GM23338 (cell line): ENCODE data around the gene CTU2. TPM values are rescaled to one million over a fixed set of nuclear protein-coding genes. Genes with fewer than 3 reads are reported as not detected.

ENCODE experiments used
- ATAC-seq: fragments of 200-7000 bp; cut with Tn5 transposase; 3 replicates; pipeline ENCODE4 v1.9.1; 2020
- DNase-seq: peaks from one replicate; pipeline ENCODE4 v3.0.0-alpha.2; 2015; ENCODE audit warnings: low spot score
- H2AFZ ChIP-seq: fragments of 200-600 bp; sonication (generic); 2 replicates; pipeline ENCODE4 v1.8.0; 2016; ENCODE audit warnings: antibody characterized with exemption, mild to moderate bottlenecking, moderate library complexity
- H3F3A ChIP-seq: fragments of 200-600 bp; sonication (generic); replicated peaks from 2 replicates; pipeline ENCODE4 v1.8.0; 2017; ENCODE audit warnings: antibody characterized with exemption, mixed run types, low read depth
- H3K27ac ChIP-seq: fragments of 200-600 bp; sonication (generic); 2 replicates; pipeline ENCODE4 v1.6.1; 2016; ENCODE audit warnings: low read depth
- H3K27me3 ChIP-seq: fragments of 200-600 bp; sonication (generic); 2 replicates; pipeline ENCODE4 v1.8.0; 2016; ENCODE audit warnings: mild to moderate bottlenecking, mixed run types, moderate library complexity; ENCODE audit not compliant: insufficient read depth
- H3K36me3 ChIP-seq: fragments of 200-600 bp; sonication (generic); 2 replicates; pipeline ENCODE4 v1.8.0; 2016; ENCODE audit warnings: mild to moderate bottlenecking; ENCODE audit not compliant: insufficient read depth
- H3K4me1 ChIP-seq: fragments of 200-600 bp; sonication (generic); 2 replicates; pipeline ENCODE4 v1.8.0; 2016; ENCODE audit warnings: mild to moderate bottlenecking, moderate library complexity; ENCODE audit not compliant: insufficient read depth
- H3K4me2 ChIP-seq: fragments of 200-600 bp; sonication (generic); 2 replicates; pipeline ENCODE4 v1.7.1; 2017; ENCODE audit warnings: mixed run types
- H3K4me3 ChIP-seq: fragments of 200-600 bp; sonication (generic); 2 replicates; pipeline ENCODE4 v1.6.1; 2016; ENCODE audit warnings: mixed run types
- H3K79me2 ChIP-seq: fragments of 200-600 bp; sonication (generic); replicated peaks from 2 replicates; pipeline ENCODE4 v1.8.0; 2017; ENCODE audit warnings: mild to moderate bottlenecking; ENCODE audit not compliant: insufficient read depth
- H3K9me2 ChIP-seq: fragments of 200-600 bp; sonication (generic); 2 replicates; pipeline ENCODE4 v1.8.0; 2017; ENCODE audit not compliant: insufficient read depth
- H4K20me1 ChIP-seq: fragments of 200-600 bp; sonication (generic); replicated peaks from 2 replicates; pipeline ENCODE4 v1.8.0; 2017; ENCODE audit warnings: mild to moderate bottlenecking; ENCODE audit not compliant: insufficient read depth
- H3K27ac Mint-ChIP-seq: 2 replicates; pipeline ENCODE4 v1.8.0; 2020; ENCODE audit warnings: inconsistent platforms, mild to moderate bottlenecking, moderate library complexity, mixed read lengths
- H3K27me3 Mint-ChIP-seq: 3 replicates; pipeline ENCODE4 v1.8.0; 2022; ENCODE audit warnings: low read depth, mild to moderate bottlenecking, moderate library complexity, mixed read lengths, inconsistent platforms; ENCODE audit not compliant: insufficient read depth, poor library complexity
- H3K36me3 Mint-ChIP-seq: 3 replicates; pipeline ENCODE4 v1.8.0; 2021; ENCODE audit warnings: low read depth, mild to moderate bottlenecking, inconsistent platforms, moderate library complexity, mixed read lengths
- H3K4me1 Mint-ChIP-seq: 3 replicates; pipeline ENCODE4 v1.8.0; 2020; ENCODE audit warnings: mild to moderate bottlenecking, inconsistent platforms, mixed read lengths
- H3K4me3 Mint-ChIP-seq: 3 replicates; pipeline ENCODE4 v1.8.0; 2021; ENCODE audit warnings: moderate library complexity, mild to moderate bottlenecking, inconsistent platforms, mixed read lengths
- H3K9me3 Mint-ChIP-seq: 3 replicates; pipeline ENCODE4 v1.8.0; 2020; ENCODE audit warnings: moderate library complexity, mild to moderate bottlenecking, inconsistent platforms, mixed read lengths
- CREB1 ChIP-seq: fragments of 250-450 bp; sonication (Bioruptor Pico); IDR thresholded peaks from 2 replicates; pipeline ENCODE4 v1.5.0; 2020; ENCODE audit warnings: low read depth, mild to moderate bottlenecking, moderate library complexity
- EZH2 ChIP-seq: fragments of 200-600 bp; sonication (generic); IDR thresholded peaks from one replicate; pipeline ENCODE4 v1.8.0; 2017; ENCODE audit warnings: antibody characterized with exemption, mild to moderate bottlenecking, low read depth; ENCODE audit not compliant: unreplicated experiment
- EZH2phosphoT487 ChIP-seq: fragments of 200-600 bp; sonication (generic); IDR thresholded peaks from one replicate; pipeline ENCODE4 v1.8.1; 2018; ENCODE audit warnings: antibody characterized with exemption; ENCODE audit not compliant: unreplicated experiment
- JUNB ChIP-seq: IDR thresholded peaks from one replicate; pipeline ENCODE4 v1.6.1; 2016; ENCODE audit warnings: antibody characterized with exemption; ENCODE audit not compliant: unreplicated experiment
- NANOG ChIP-seq: IDR thresholded peaks from 2 replicates; pipeline ENCODE4 v1.6.1; 2016; ENCODE audit warnings: antibody characterized with exemption, borderline replicate concordance
- POLR2AphosphoS5 ChIP-seq: IDR thresholded peaks from 2 replicates; pipeline ENCODE4 v1.6.1; 2016; ENCODE audit warnings: antibody characterized with exemption, low read depth
- STAT1 ChIP-seq: IDR thresholded peaks from one replicate; pipeline ENCODE4 v1.6.1; 2016; ENCODE audit warnings: antibody characterized with exemption; ENCODE audit not compliant: unreplicated experiment
- ZNF114 ChIP-seq: fragments of 250-450 bp; sonication (Bioruptor Pico); IDR thresholded peaks from 2 replicates; pipeline ENCODE4 v1.5.0; 2020; ENCODE audit warnings: mild to moderate bottlenecking, moderate library complexity
- ZNF331 ChIP-seq: fragments of 250-450 bp; sonication (Bioruptor Pico); IDR thresholded peaks from 2 replicates; pipeline ENCODE4 v1.5.0; 2020; ENCODE audit warnings: low read depth, mild to moderate bottlenecking, moderate library complexity
- polyA plus RNA-seq: library from polyadenylated mRNA; unstranded; fragments of >200 nt; fragmentation: Nextera tagmentation; extraction: Ambion mirVana; gene quantifications from 2 replicates; pipeline ENCODE4 v1.2.1, GENCODE V29; 2016
- total RNA-seq: library from RNA; depleted of rRNA; stranded (reverse); fragments of >200 nt; shearing (Covaris generic); gene quantifications from 2 replicates; pipeline ENCODE4 v1.2.3, GENCODE V29; 2014
- TF ChIP-seq, protein P1 (sequence below): IDR thresholded peaks from one replicate; pipeline ENCODE4 v1.6.1; 2018; ENCODE audit warnings: antibody characterized with exemption; ENCODE audit not compliant: unreplicated experiment
- TF ChIP-seq, protein P2 (sequence below): IDR thresholded peaks from 2 replicates; pipeline ENCODE4 v1.6.1; 2016; ENCODE audit warnings: antibody characterized with exemption
- TF ChIP-seq, protein P3 (sequence below), 2 experiments: fragments of 200-600 bp in 1 of 2; sonication (generic) in 1 of 2; conservative IDR thresholded peaks; 2 replicates each; pipeline versions ENCODE4 v1.5.1 to v1.6.1; 2016 to 2017; ENCODE audit warnings: antibody characterized with exemption in 2 of 2, low read depth in 2 of 2, mild to moderate bottlenecking in 2 of 2, moderate library complexity in 1 of 2

CTU2 gene
- total and polyA plus RNA-seq, 2 experiments from 2014 or later = 22.3 to 25.7 TPM

DNA sequence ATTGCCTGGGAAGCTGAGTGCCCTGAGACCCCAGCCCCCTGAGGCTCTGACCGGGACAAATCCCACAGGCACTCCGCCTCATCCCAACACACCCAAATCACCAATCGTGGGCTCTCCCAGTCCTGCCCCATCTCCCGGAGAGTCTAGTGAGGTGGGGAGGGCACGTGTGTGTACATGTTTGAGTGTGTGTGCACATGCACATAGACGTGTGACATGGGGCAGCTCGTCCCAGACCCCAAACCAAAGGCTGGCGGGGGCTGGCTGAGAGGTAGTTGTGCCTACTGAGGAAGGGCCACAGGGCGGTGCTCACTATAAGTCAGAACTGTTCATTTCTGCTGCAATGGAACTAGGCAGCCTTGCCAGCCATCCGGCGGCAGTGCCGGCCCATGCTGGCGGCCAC is 28.6 kb upstream of the CTU2 start:
- H3K27ac Mint-ChIP-seq = peak overlapping the region; percentile 40; the same call in 1 of the 2 replicates
- no peaks in the 10 kb centered on the region for H3K27me3 ChIP-seq

DNA sequence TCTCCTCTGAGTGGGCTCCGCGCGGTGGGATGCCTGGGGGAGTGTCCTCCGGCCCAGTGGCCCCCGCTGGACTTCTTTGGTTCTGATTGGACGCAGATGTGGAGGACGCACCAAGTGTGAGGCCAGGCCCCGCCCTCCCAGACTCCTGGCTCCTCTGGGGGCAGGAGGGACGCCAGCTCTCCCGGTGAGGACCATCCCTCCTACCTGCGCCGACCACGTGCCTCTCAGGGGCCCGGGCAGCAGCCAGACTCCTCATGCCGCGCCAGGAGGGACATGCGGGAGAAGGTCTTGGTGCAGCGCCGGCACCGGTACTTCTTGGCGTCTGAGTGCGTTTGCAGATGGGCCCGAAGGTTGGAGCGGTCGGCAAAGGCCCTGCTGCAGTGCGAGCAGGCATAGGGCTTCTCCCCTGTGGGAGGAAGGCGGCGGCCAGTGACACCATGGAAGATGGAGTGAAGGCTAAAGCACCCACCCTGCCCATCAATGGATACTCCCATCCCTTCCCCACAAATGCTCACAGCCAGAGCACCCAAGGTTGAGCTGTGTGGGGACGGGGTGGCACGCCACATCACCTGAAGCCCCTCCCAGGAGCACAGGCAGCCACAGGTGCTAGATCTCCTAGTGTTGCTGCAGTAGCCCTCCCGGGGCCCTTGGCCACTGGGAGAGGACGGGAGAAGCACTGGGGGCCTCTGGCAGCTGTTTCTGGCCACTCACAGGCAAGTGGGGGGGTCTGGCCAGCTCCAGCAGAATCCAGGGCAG is 27.9 kb upstream of the CTU2 start:
- Histone ChIP-seq H2AFZ (no peak overlapping the region), H3K27me3 (no peaks in the 10 kb centered on the region), H3K4me1 (no peaks in the 10 kb centered on the region), H4K20me1 (peaks cover 5% of the 10 kb centered on the region; the same call in 1 of the 2 replicates), H3K4me3 (no peak overlapping the region), H3K4me2 (no peak overlapping the region), H3F3A (no peaks in the 10 kb centered on the region; the same call in 1 of the 2 replicates), H3K27ac (no peak overlapping the region), H3K79me2 (no peaks in the 10 kb centered on the region), H3K9me2 (no peaks in the 10 kb centered on the region), H3K36me3 (no peaks in the 10 kb centered on the region; the same call in 1 of the 2 replicates)
- Mint-ChIP-seq H3K27me3 (peaks cover 16% of the 10 kb centered on the region), H3K4me3 (no peak overlapping the region), H3K4me1 (no peaks in the 10 kb centered on the region), H3K36me3 (peaks cover 3% of the 10 kb centered on the region; the same call in 2 of the 3 replicates), H3K9me3 (no peaks in the 10 kb centered on the region), H3K27ac (no peak overlapping the region)
- ATAC-seq (peak; percentile 19; the same call in 2 of the 3 replicates), DNase-seq (no peak)
- TF ChIP-seq POLR2AphosphoS5 = no peak
- no peak for TF ChIP-seq STAT1
- no peak for TF ChIP-seq EZH2phosphoT487
- TF ChIP-seq, protein P1, sequence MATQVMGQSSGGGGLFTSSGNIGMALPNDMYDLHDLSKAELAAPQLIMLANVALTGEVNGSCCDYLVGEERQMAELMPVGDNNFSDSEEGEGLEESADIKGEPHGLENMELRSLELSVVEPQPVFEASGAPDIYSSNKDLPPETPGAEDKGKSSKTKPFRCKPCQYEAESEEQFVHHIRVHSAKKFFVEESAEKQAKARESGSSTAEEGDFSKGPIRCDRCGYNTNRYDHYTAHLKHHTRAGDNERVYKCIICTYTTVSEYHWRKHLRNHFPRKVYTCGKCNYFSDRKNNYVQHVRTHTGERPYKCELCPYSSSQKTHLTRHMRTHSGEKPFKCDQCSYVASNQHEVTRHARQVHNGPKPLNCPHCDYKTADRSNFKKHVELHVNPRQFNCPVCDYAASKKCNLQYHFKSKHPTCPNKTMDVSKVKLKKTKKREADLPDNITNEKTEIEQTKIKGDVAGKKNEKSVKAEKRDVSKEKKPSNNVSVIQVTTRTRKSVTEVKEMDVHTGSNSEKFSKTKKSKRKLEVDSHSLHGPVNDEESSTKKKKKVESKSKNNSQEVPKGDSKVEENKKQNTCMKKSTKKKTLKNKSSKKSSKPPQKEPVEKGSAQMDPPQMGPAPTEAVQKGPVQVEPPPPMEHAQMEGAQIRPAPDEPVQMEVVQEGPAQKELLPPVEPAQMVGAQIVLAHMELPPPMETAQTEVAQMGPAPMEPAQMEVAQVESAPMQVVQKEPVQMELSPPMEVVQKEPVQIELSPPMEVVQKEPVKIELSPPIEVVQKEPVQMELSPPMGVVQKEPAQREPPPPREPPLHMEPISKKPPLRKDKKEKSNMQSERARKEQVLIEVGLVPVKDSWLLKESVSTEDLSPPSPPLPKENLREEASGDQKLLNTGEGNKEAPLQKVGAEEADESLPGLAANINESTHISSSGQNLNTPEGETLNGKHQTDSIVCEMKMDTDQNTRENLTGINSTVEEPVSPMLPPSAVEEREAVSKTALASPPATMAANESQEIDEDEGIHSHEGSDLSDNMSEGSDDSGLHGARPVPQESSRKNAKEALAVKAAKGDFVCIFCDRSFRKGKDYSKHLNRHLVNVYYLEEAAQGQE = no peak
- TF ChIP-seq NANOG = no peak
- TF ChIP-seq, protein P2, sequence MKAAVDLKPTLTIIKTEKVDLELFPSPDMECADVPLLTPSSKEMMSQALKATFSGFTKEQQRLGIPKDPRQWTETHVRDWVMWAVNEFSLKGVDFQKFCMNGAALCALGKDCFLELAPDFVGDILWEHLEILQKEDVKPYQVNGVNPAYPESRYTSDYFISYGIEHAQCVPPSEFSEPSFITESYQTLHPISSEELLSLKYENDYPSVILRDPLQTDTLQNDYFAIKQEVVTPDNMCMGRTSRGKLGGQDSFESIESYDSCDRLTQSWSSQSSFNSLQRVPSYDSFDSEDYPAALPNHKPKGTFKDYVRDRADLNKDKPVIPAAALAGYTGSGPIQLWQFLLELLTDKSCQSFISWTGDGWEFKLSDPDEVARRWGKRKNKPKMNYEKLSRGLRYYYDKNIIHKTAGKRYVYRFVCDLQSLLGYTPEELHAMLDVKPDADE = no peak
- TF ChIP-seq, protein P3, sequence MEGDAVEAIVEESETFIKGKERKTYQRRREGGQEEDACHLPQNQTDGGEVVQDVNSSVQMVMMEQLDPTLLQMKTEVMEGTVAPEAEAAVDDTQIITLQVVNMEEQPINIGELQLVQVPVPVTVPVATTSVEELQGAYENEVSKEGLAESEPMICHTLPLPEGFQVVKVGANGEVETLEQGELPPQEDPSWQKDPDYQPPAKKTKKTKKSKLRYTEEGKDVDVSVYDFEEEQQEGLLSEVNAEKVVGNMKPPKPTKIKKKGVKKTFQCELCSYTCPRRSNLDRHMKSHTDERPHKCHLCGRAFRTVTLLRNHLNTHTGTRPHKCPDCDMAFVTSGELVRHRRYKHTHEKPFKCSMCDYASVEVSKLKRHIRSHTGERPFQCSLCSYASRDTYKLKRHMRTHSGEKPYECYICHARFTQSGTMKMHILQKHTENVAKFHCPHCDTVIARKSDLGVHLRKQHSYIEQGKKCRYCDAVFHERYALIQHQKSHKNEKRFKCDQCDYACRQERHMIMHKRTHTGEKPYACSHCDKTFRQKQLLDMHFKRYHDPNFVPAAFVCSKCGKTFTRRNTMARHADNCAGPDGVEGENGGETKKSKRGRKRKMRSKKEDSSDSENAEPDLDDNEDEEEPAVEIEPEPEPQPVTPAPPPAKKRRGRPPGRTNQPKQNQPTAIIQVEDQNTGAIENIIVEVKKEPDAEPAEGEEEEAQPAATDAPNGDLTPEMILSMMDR (conservative IDR thresholded peaks at IDR 0.05; ENCODE audit: low read depth in 2 of 2) = no peak
- TF ChIP-seq JUNB = no peak
- no peak for TF ChIP-seq ZNF331 (CRISPR knock-in tag)
- TF ChIP-seq CREB1 (CRISPR knock-in tag) = no peak

More for the DNA sequence above, 28.6 kb upstream of the CTU2 start:
- Mint-ChIP-seq H3K4me3 (no peak overlapping the region), H3K36me3 (peaks cover 3% of the 10 kb centered on the region; the same call in 2 of the 3 replicates), H3K27me3 (peaks cover 19% of the 10 kb centered on the region), H3K4me1 (peaks cover 3% of the 10 kb centered on the region; the same call in 2 of the 3 replicates), H3K9me3 (no peaks in the 10 kb centered on the region)
- Histone ChIP-seq H3K4me3 (no peak overlapping the region), H3K9me2 (no peaks in the 10 kb centered on the region), H3K27ac (no peak overlapping the region), H3K36me3 (no peaks in the 10 kb centered on the region; the same call in 1 of the 2 replicates), H3F3A (no peaks in the 10 kb centered on the region; the same call in 1 of the 2 replicates), H3K4me2 (no peak overlapping the region), H3K79me2 (no peaks in the 10 kb centered on the region), H3K4me1 (no peaks in the 10 kb centered on the region), H4K20me1 (peaks cover 5% of the 10 kb centered on the region; the same call in 1 of the 2 replicates), H2AFZ (no peak overlapping the region)
- no peak for ATAC-seq
- DNase-seq = no peak
- TF ChIP-seq ZNF114 (CRISPR knock-in tag) (no peak), NANOG (no peak), EZH2 (no peak), CREB1 (CRISPR knock-in tag) (no peak)
